ENCODE measurements around the gene KCNJ1. TPM values are rescaled to one million over a fixed set of nuclear protein-coding genes. Genes with fewer than 3 reads are reported as not detected.

Gene KCNJ1
- total and polyA plus RNA-seq, 2 donors (not counting 3 experiments of a cell fraction or from before 2014, with no cell fraction given), result not detected

- Histone ChIP-seq H3K4me2 (ENCODE audit: insufficient read depth, low read length) (no peak overlapping the region), H3K9me1 (replicated peaks; ENCODE audit: control insufficient read depth, extremely low read depth, insufficient read depth, low read length) (no peaks in the 10 kb centered on the region), H3K4me1 (ENCODE audit: control insufficient read depth, extremely low read depth, insufficient read depth, low read length) (peaks cover 6% of the 10 kb centered on the region), H3K27me3 (ENCODE audit: control insufficient read depth in 2 of 2, insufficient read depth in 2 of 2, low read length in 2 of 2) (no peaks in the 10 kb centered on the region), H3K9ac (replicated peaks; ENCODE audit: extremely low read depth, insufficient read depth, low read length) (no peak overlapping the region), H3K4me3 (replicated peaks in 1 of 3; ENCODE audit: insufficient read depth in 1 of 3, low read depth in 1 of 3, low read length in 3 of 3) (no peak overlapping the region), H4K20me1 (replicated peaks; ENCODE audit: control insufficient read depth, extremely low read depth, insufficient read depth, low read length) (no peaks in the 10 kb centered on the region), H2AFZ (ENCODE audit: low read depth, low read length) (no peak overlapping the region), H3K9me3 (replicated peaks; ENCODE audit: control insufficient read depth, insufficient read depth, low read length) (no peaks in the 10 kb centered on the region), H3K27ac (ENCODE audit: insufficient read depth, low read depth, low read length) (no peak overlapping the region), H3K79me2 (ENCODE audit: control insufficient read depth, insufficient read depth, low read length) (no peaks in the 10 kb centered on the region), H3K36me3 (ENCODE audit: control insufficient read depth in 2 of 2, extremely low read depth in 1 of 2, insufficient read depth in 2 of 2, low read length in 2 of 2) (peaks cover 25 to 44% of the 10 kb centered on the region in 2 experiments)
- FAIRE-seq (peak; percentile 44), DNase-seq (ENCODE audit: low read depth, low spot score) (peak; percentile 29)
- BruUV-seq (replicated peaks), result no TSS peak
- dilution Hi-C loops (cut with MboI; ENCODE audit: extremely low pct_ligation_motif_present, low sequenced_read_pairs), result no loop called here
- ChIA-PET CTCF (interaction anchor here (0.9 kb wide), 1 partner anchor 14 kb away, joined by 3 read pairs; no protein-coding TSS in a partner anchor), POLR2A (interaction anchor here (0.6 kb wide), 1 partner anchor 616 kb away, joined by 4 read pairs; no protein-coding TSS in a partner anchor)
- intact Hi-C loops (cut with micrococcal nuclease), result no loop called here
- TF ChIP-seq, protein P1, sequence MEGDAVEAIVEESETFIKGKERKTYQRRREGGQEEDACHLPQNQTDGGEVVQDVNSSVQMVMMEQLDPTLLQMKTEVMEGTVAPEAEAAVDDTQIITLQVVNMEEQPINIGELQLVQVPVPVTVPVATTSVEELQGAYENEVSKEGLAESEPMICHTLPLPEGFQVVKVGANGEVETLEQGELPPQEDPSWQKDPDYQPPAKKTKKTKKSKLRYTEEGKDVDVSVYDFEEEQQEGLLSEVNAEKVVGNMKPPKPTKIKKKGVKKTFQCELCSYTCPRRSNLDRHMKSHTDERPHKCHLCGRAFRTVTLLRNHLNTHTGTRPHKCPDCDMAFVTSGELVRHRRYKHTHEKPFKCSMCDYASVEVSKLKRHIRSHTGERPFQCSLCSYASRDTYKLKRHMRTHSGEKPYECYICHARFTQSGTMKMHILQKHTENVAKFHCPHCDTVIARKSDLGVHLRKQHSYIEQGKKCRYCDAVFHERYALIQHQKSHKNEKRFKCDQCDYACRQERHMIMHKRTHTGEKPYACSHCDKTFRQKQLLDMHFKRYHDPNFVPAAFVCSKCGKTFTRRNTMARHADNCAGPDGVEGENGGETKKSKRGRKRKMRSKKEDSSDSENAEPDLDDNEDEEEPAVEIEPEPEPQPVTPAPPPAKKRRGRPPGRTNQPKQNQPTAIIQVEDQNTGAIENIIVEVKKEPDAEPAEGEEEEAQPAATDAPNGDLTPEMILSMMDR (IDR thresholded peaks at IDR 0.05; ENCODE audit: extremely low read depth in 1 of 2, insufficient read depth in 1 of 2, low read depth in 1 of 2, low read length in 2 of 2), result no peak
- TF ChIP-seq POLR2A (IDR thresholded peaks at IDR 0.05; ENCODE audit: low read depth, low read length), result no peak
- no peak for TF ChIP-seq FOS (IDR thresholded peaks at IDR 0.05; ENCODE audit: borderline replicate concordance, insufficient read depth, low read length)
- TF ChIP-seq, protein P2, sequence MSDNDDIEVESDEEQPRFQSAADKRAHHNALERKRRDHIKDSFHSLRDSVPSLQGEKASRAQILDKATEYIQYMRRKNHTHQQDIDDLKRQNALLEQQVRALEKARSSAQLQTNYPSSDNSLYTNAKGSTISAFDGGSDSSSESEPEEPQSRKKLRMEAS (IDR thresholded peaks at IDR 0.05; ENCODE audit: insufficient read depth, insufficient read length), result no peak
- no peak for TF ChIP-seq GATA2 (IDR thresholded peaks at IDR 0.05; ENCODE audit: insufficient read depth, insufficient read length, low read depth, low read length)
- TF ChIP-seq POLR2AphosphoS5 (IDR thresholded peaks at IDR 0.05; ENCODE audit: insufficient read depth, low read depth, low read length), result no peak
- TF ChIP-seq JUN (IDR thresholded peaks at IDR 0.05; ENCODE audit: borderline replicate concordance, insufficient read depth, insufficient read length, low read depth), result no peak
- TF ChIP-seq EZH2 (IDR thresholded peaks at IDR 0.05; ENCODE audit: borderline replicate concordance, low read depth, low read length, severe bottlenecking), result no peak
- TF ChIP-seq MYC (IDR thresholded peaks at IDR 0.05; ENCODE audit: low read depth, low read length), result no peak
These were observed 76.9 kb downstream of the KCNJ1 start for GRCh38 chr11:128790196-128790595.
